Left lobe of liver (tissue), 2 donors: Measurements from ENCODE around the gene KIAA2012. TPM values are rescaled to one million over a fixed set of nuclear protein-coding genes. Genes with fewer than 3 reads are reported as not detected.
A peak's percentile ranks its signal among the peaks of the same experiment; 100 is the strongest.
"Not testable (repeated sequence)": the region's sequence is repeated elsewhere in the genome, so short reads cannot be mapped to it uniquely, and the experiment has no call there.

Source experiments
- ATAC-seq: fragments of 200-7000 bp; cut with Tn5 transposase; one replicate; pipeline ENCODE4 v1.9.1; 2020; ENCODE audit warnings: mild to moderate bottlenecking, moderate library complexity
- DNase-seq: peaks from one replicate; pipeline ENCODE4 v3.0.0-alpha.2; 2020; ENCODE audit warnings: low spot score
- total RNA-seq: library from RNA; stranded (reverse); gene quantifications from one replicate; pipeline ENCODE4 v1.2.1, GENCODE V29; 2021
- donor health status: DM: no; HTN: no; CAD: no; lungs with moderate emphysema.
- donor health status: DM: no; HTN: yes; CAD: no.

Gene KIAA2012
- total RNA-seq, 1 donor from 2014 or later: 0.30 TPM

GRCh38 chr2:202113571-202114142 lies 40.6 kb downstream of the KIAA2012 start:
- ATAC-seq (peak; percentile 81), DNase-seq (peak; percentile 50)

- DNase-seq (no peak), ATAC-seq (no peak)
Observed at GRCh38 chr2:202114291-202114690, 41.2 kb downstream of the KIAA2012 start.

GRCh38 chr2:202114795-202115194 lies 41.7 kb downstream of the KIAA2012 start:
- no peak for DNase-seq
- no peak for ATAC-seq

GRCh38 chr2:202115479-202115971 lies 42.5 kb downstream of the KIAA2012 start:
- no peak for ATAC-seq
- DNase-seq: no peak

GRCh38 chr2:202116691-202117090 lies 43.6 kb downstream of the KIAA2012 start:
- ATAC-seq (no peak), DNase-seq (no peak)

- DNase-seq (no peak), ATAC-seq (no peak)
Observed at GRCh38 chr2:202118168-202118567, 45.1 kb downstream of the KIAA2012 start.

GRCh38 chr2:202120828-202121227 lies 47.8 kb downstream of the KIAA2012 start:
- DNase-seq (no peak), ATAC-seq (no peak)

GRCh38 chr2:202121532-202122162 lies 48.6 kb downstream of the KIAA2012 start:
- DNase-seq (no peak), ATAC-seq (peak; percentile 44)

- DNase-seq: no peak
- no peak for ATAC-seq
Observed at GRCh38 chr2:202122163-202122540, 49.1 kb downstream of the KIAA2012 start.

GRCh38 chr2:202122980-202123720 lies 50.1 kb downstream of the KIAA2012 start:
- ATAC-seq (no peak), DNase-seq (no peak)

- DNase-seq (no peak), ATAC-seq (no peak)
Observed at GRCh38 chr2:202124286-202124685, 51.2 kb downstream of the KIAA2012 start.

GRCh38 chr2:202127687-202128331 lies 54.8 kb downstream of the KIAA2012 start:
- no peak for ATAC-seq
- DNase-seq: no peak

- DNase-seq (no peak), ATAC-seq (no peak)
Observed at GRCh38 chr2:202129841-202130240, 56.8 kb downstream of the KIAA2012 start.

- ATAC-seq (no peak), DNase-seq (no peak)
Observed at GRCh38 chr2:202133200-202133908, 60.3 kb downstream of the KIAA2012 start.

- ATAC-seq: no peak
Observed at GRCh38 chr2:202133909-202134265, 60.8 kb downstream of the KIAA2012 start.

GRCh38 chr2:202135091-202135874 lies 62.2 kb downstream of the KIAA2012 start:
- DNase-seq (peak; percentile 51), ATAC-seq (peak; percentile 44)

More at GRCh38 chr2:202133909-202134265, 60.8 kb downstream of the KIAA2012 start:
- no peak for DNase-seq

GRCh38 chr2:202136039-202136438 lies 63.0 kb downstream of the KIAA2012 start:
- ATAC-seq, DNase-seq: not testable (repeated sequence)

- DNase-seq: no peak
- ATAC-seq: no peak
Observed at GRCh38 chr2:202136526-202136925, 63.5 kb downstream of the KIAA2012 start.

GRCh38 chr2:202140522-202141252 lies 67.6 kb downstream of the KIAA2012 start:
- no peak for ATAC-seq
- DNase-seq: no peak
